HG03196 (cell line): ENCODE data around the gene RBMS3.
"Not testable (repeated sequence)": the region's sequence is repeated elsewhere in the genome, so short reads cannot be mapped to it uniquely, and the experiment has no call there.

ENCODE experiments used
- ATAC-seq: cut with Tn5 transposase; IDR thresholded peaks from one replicate; pipeline ENCODE4 v1.9.1; 2021; ENCODE audit not compliant: unreplicated experiment

Gene RBMS3

GRCh38 chr3:29310865-29311264 is 30.0 kb downstream of the RBMS3 start:
- ATAC-seq = no peak

- ATAC-seq = no peak
Measured at GRCh38 chr3:29311795-29312194, 30.9 kb downstream of the RBMS3 start.

GRCh38 chr3:29312395-29312794 is 31.5 kb downstream of the RBMS3 start:
- ATAC-seq = no peak

- ATAC-seq = no peak
Measured at GRCh38 chr3:29312960-29313452, 32.1 kb downstream of the RBMS3 start.

GRCh38 chr3:29313981-29314726 is 33.3 kb downstream of the RBMS3 start:
- no peak for ATAC-seq

- ATAC-seq = no peak
Measured at GRCh38 chr3:29314727-29315088, 33.8 kb downstream of the RBMS3 start.

GRCh38 chr3:29317659-29318173 is 36.8 kb downstream of the RBMS3 start:
- ATAC-seq = no peak

GRCh38 chr3:29318251-29318650 is 37.4 kb downstream of the RBMS3 start:
- ATAC-seq = no peak

GRCh38 chr3:29319262-29319661 is 38.4 kb downstream of the RBMS3 start:
- peak; percentile 68 for ATAC-seq

GRCh38 chr3:29319798-29320197 is 38.9 kb downstream of the RBMS3 start:
- ATAC-seq = no peak

GRCh38 chr3:29322586-29322985 is 41.7 kb downstream of the RBMS3 start:
- ATAC-seq = no peak

GRCh38 chr3:29324180-29324651 is 43.3 kb downstream of the RBMS3 start:
- peak; percentile 97 for ATAC-seq

GRCh38 chr3:29326540-29326939 is 45.7 kb downstream of the RBMS3 start:
- ATAC-seq = not testable (repeated sequence)

- ATAC-seq = no peak
Measured at GRCh38 chr3:29329986-29330890, 49.4 kb downstream of the RBMS3 start.

- no peak for ATAC-seq
Measured at GRCh38 chr3:29331035-29331434, 50.2 kb downstream of the RBMS3 start.

- ATAC-seq = no peak
Measured at GRCh38 chr3:29331456-29332194, 50.8 kb downstream of the RBMS3 start.

GRCh38 chr3:29332195-29332637 is 51.3 kb downstream of the RBMS3 start:
- ATAC-seq = no peak

- ATAC-seq = no peak
Measured at GRCh38 chr3:29333576-29333975, 52.7 kb downstream of the RBMS3 start.

- no peak for ATAC-seq
Measured at GRCh38 chr3:29334706-29335105, 53.8 kb downstream of the RBMS3 start.

- ATAC-seq = no peak
Measured at GRCh38 chr3:29335438-29335837, 54.6 kb downstream of the RBMS3 start.

GRCh38 chr3:29335943-29336342 is 55.1 kb downstream of the RBMS3 start:
- ATAC-seq = no peak
